Fibroblast of the aortic adventitia (primary cell): ENCODE data around the gene RHOU. TPM values are rescaled to one million over a fixed set of nuclear protein-coding genes. Genes with fewer than 3 reads are reported as not detected.
"Not testable (repeated sequence)": the region's sequence is repeated elsewhere in the genome, so short reads cannot be mapped to it uniquely, and the experiment has no call there.

Source experiments
- DNase-seq: peaks from one replicate; pipeline ENCODE4 v3.0.0-alpha.2; 2010; ENCODE audit warnings: low read depth
- H3K4me3 ChIP-seq: 2 replicates; pipeline ENCODE4 v1.5.1; 2011; ENCODE audit warnings: low read depth, mild to moderate bottlenecking, control low read depth, low read length, moderate library complexity
- CTCF ChIP-seq: IDR thresholded peaks from 2 replicates; pipeline ENCODE4 v1.5.1; 2011; ENCODE audit warnings: mild to moderate bottlenecking, low read length, control low read depth, inconsistent platforms; ENCODE audit not compliant: insufficient read depth
- total RNA-seq: library from RNA; depleted of rRNA; stranded (reverse); fragments of >200 nt; gene quantifications from 2 replicates; pipeline ENCODE4 v1.2.3, GENCODE V29; 2012; ENCODE audit warnings: low replicate concordance

RHOU gene
- total RNA-seq = 4.2 and 38.3 TPM in 2 replicates

GRCh38 chr1:228734881-228735801 is at the start of gene RHOU:
Gene RHOU (plus strand): TSS chr1:228735479. CDS start chr1:228735743, 264 bp downstream.
- peak within 1 kb of the TSS; percentile 72 for H3K4me3 ChIP-seq
- DNase-seq = peak; percentile 39
- peak; percentile 38 for TF ChIP-seq CTCF

GRCh38 chr1:228687587-228687986 is 47.7 kb upstream of the RHOU start:
- no peak for TF ChIP-seq CTCF
- no peak overlapping the region for H3K4me3 ChIP-seq
- DNase-seq = no peak

GRCh38 chr1:228689255-228689654 is 46.0 kb upstream of the RHOU start:
- no peak for TF ChIP-seq CTCF
- DNase-seq = no peak
- H3K4me3 ChIP-seq = no peak overlapping the region

GRCh38 chr1:228691211-228691610 is 44.1 kb upstream of the RHOU start:
- TF ChIP-seq CTCF = no peak
- no peak for DNase-seq
- H3K4me3 ChIP-seq = no peak overlapping the region

GRCh38 chr1:228691926-228692325 is 43.4 kb upstream of the RHOU start:
- peak; percentile 28 for TF ChIP-seq CTCF
- DNase-seq = peak; percentile 61
- H3K4me3 ChIP-seq = no peak overlapping the region

- DNase-seq, H3K4me3 ChIP-seq: not testable (repeated sequence)
Measured at GRCh38 chr1:228694447-228694846, 40.8 kb upstream of the RHOU start.

- no peak overlapping the region for H3K4me3 ChIP-seq
- no peak for TF ChIP-seq CTCF
- no peak for DNase-seq
Measured at GRCh38 chr1:228695015-228695955, 40.0 kb upstream of the RHOU start.
